ENCODE results near the gene BIRC2. TPM values are rescaled to one million over a fixed set of nuclear protein-coding genes. Genes with fewer than 3 reads are reported as not detected.

BIRC2 gene
- polyA plus RNA-seq, 2 donors = 11.1 to 17.5 TPM

DNA sequence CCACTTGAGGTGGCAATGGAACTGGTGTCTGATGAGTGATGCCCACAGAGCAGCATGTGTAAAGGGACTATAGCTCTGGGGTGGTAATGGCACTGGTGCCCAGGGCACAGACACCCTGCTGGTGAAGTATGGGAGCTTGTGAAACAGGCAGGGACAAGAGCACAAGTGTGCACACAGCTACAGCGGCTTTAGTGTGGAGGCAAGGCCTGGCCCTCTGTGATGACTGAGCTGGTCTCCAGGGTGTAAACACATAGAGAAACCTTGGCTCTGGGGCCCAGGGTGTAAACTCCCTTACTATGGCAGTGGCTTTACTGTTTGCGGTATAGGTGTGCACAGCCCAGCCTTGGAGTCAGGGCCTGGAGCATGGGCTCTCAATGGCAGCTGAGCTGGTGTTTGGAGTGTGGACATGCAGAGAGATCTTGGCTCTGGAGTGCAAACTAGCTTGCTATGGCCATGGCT, 46.3 kb downstream of the BIRC2 start:
- H3K4me3 ChIP-seq (ENCODE audit: low read depth in 1 of 2, low read length in 2 of 2) = peak overlapping the region in 1 of 2 donors; percentile 5
- WGBS, 2 donors = 93 to 98% methylated on average over 2 of the region's 2 CpGs
- H3K27ac ChIP-seq (ENCODE audit: low read depth in 2 of 2, low read length in 1 of 2) = no peak overlapping the region
- no peaks in the 10 kb centered on the region for H3K9me3 ChIP-seq (ENCODE audit: control insufficient read depth in 2 of 2, insufficient read depth in 1 of 2, low read depth in 1 of 2, low read length in 1 of 2)
- no peaks in the 10 kb centered on the region for H3K27me3 ChIP-seq (ENCODE audit: control insufficient read depth in 1 of 2, insufficient read depth in 2 of 2, low read length in 2 of 2)
- peaks cover 0 to 11% of the 10 kb centered on the region in 2 donors for H3K36me3 ChIP-seq (ENCODE audit: control insufficient read depth in 2 of 2, insufficient read depth in 2 of 2, low read length in 1 of 2)
- H3K4me1 ChIP-seq (ENCODE audit: control insufficient read depth in 2 of 2, insufficient read depth in 2 of 2, low read length in 1 of 2) = peaks cover 3% of the 10 kb centered on the region in 2 donors

DNA sequence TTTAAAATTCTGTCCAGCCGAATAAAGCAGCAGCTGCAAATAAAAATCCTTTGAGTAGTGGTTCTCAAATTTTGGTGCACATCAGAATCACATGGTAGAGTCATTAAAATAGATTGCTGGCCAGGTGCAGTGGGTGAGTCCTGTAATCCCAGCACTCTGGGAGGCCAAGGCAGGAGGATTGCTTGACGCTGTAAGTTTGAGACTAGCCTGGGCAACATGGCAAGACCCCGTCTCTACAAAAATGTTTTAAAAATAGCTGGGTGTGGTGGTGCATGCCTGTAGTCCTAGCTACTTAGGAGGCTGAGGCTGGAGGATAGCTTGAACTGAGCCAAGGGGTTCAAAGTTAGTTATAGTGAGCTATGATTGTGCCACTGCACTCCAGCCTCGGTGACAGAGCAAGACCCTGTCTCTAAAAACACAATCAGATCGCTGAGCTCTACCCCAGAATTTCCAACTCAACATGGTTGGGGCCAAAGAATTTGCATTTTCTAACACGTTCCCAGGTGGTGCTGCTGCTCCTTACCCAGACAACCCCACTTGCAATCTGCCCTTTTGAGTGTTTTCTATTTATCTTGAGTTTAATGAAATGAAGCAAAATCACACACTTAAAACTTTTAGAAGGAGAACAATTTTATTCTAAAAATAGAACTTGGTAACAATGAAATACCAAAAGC, 48.8 kb downstream of the BIRC2 start:
- H3K4me1 ChIP-seq (ENCODE audit: control insufficient read depth in 2 of 2, insufficient read depth in 2 of 2, low read length in 1 of 2) = peaks cover 3% of the 10 kb centered on the region in 2 donors
- no peaks in the 10 kb centered on the region for H3K9me3 ChIP-seq (ENCODE audit: control insufficient read depth in 2 of 2, insufficient read depth in 1 of 2, low read depth in 1 of 2, low read length in 1 of 2)
- no peak overlapping the region for H3K27ac ChIP-seq (ENCODE audit: low read depth in 2 of 2, low read length in 1 of 2)
- 86% methylated on average over 6 of the region's 6 CpGs for WGBS, 2 donors
- H3K36me3 ChIP-seq (ENCODE audit: control insufficient read depth in 2 of 2, insufficient read depth in 2 of 2, low read length in 1 of 2) = peaks cover 0 to 16% of the 10 kb centered on the region in 2 donors
- no peaks in the 10 kb centered on the region for H3K27me3 ChIP-seq (ENCODE audit: control insufficient read depth in 1 of 2, insufficient read depth in 2 of 2, low read length in 2 of 2)
- no peak overlapping the region for H3K4me3 ChIP-seq (ENCODE audit: low read depth in 1 of 2, low read length in 2 of 2)

- Histone ChIP-seq H3K36me3 (ENCODE audit: control insufficient read depth in 2 of 2, insufficient read depth in 2 of 2, low read length in 1 of 2) (peaks cover 0 to 12% of the 10 kb centered on the region in 2 donors), H3K27me3 (ENCODE audit: control insufficient read depth in 1 of 2, insufficient read depth in 2 of 2, low read length in 2 of 2) (no peaks in the 10 kb centered on the region)
- 80 to 88% methylated on average over 4 of the region's 4 CpGs for WGBS, 2 donors
Observed at GRCh38 chr11:102396708-102397563, 49.9 kb downstream of the BIRC2 start.

GRCh38 chr11:102398297-102398696, 51.3 kb downstream of the BIRC2 start:
- Histone ChIP-seq H3K4me3 (ENCODE audit: low read depth in 1 of 2, low read length in 2 of 2) (no peak overlapping the region), H3K27ac (ENCODE audit: low read depth in 2 of 2, low read length in 1 of 2) (no peak overlapping the region), H3K9me3 (ENCODE audit: control insufficient read depth in 2 of 2, insufficient read depth in 1 of 2, low read depth in 1 of 2, low read length in 1 of 2) (no peaks in the 10 kb centered on the region), H3K4me1 (ENCODE audit: control insufficient read depth in 2 of 2, insufficient read depth in 2 of 2, low read length in 1 of 2) (no peaks in the 10 kb centered on the region), H3K27me3 (ENCODE audit: control insufficient read depth in 1 of 2, insufficient read depth in 2 of 2, low read length in 2 of 2) (no peaks in the 10 kb centered on the region), H3K36me3 (ENCODE audit: control insufficient read depth in 2 of 2, insufficient read depth in 2 of 2, low read length in 1 of 2) (peaks cover 0 to 8% of the 10 kb centered on the region in 2 donors)
- WGBS, 2 donors = 93% methylated on average over 2 of the region's 2 CpGs

More at GRCh38 chr11:102396708-102397563, 49.9 kb downstream of the BIRC2 start:
- no peak overlapping the region for H3K4me3 ChIP-seq (ENCODE audit: low read depth in 1 of 2, low read length in 2 of 2)
- peaks cover 0 to 3% of the 10 kb centered on the region in 2 donors for H3K4me1 ChIP-seq (ENCODE audit: control insufficient read depth in 2 of 2, insufficient read depth in 2 of 2, low read length in 1 of 2)
- no peaks in the 10 kb centered on the region for H3K9me3 ChIP-seq (ENCODE audit: control insufficient read depth in 2 of 2, insufficient read depth in 1 of 2, low read depth in 1 of 2, low read length in 1 of 2)
- H3K27ac ChIP-seq (ENCODE audit: low read depth in 2 of 2, low read length in 1 of 2) = no peak overlapping the region

DNA sequence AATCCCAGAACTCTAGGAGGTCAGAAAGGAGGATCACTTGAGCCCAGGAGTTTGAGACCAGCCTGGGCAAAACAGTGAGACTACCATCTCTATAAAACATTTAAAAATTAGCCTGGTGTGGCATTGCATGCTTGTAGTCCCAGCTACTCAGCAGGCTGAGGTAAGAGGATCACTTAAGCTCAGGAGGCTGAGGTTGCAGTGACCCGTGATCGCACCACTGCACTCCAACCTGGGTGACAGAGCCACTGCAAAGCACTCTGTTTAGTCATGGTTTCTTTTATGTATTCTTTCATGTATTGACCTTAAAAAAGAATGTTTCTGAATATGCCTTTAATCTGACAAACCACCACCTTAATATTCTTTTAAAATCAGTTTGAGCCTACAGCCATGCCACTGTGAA, 52.2 kb downstream of the BIRC2 start:
- WGBS, 2 donors = 93 to 94% methylated on average over 2 of the region's 2 CpGs

DNA sequence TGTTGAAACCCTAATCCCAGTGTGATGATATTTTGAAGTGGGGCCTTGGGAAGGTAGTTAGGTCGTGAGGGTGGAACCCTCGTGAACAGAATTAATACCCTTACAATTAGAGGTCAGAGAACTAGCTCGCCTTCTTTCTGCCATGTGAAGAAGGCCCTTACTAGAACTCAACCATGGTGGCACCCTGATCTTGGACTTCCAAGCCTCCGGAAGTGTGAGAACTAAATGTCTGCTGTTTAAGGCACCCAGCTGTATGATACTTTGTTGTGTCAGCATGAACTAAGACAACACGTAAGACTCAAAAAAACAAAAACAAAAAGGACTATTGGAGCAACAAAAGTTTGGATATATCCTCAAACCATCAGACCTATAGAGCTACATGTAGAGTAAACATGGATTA, 53.6 kb downstream of the BIRC2 start:
- Histone ChIP-seq H3K27ac (ENCODE audit: low read depth in 2 of 2, low read length in 1 of 2) (no peak overlapping the region), H3K36me3 (ENCODE audit: control insufficient read depth in 2 of 2, insufficient read depth in 2 of 2, low read length in 1 of 2) (peaks cover 0 to 7% of the 10 kb centered on the region in 2 donors), H3K4me3 (ENCODE audit: low read depth in 1 of 2, low read length in 2 of 2) (no peak overlapping the region), H3K4me1 (ENCODE audit: control insufficient read depth in 2 of 2, insufficient read depth in 2 of 2, low read length in 1 of 2) (no peaks in the 10 kb centered on the region), H3K9me3 (ENCODE audit: control insufficient read depth in 2 of 2, insufficient read depth in 1 of 2, low read depth in 1 of 2, low read length in 1 of 2) (no peaks in the 10 kb centered on the region), H3K27me3 (ENCODE audit: control insufficient read depth in 1 of 2, insufficient read depth in 2 of 2, low read length in 2 of 2) (no peaks in the 10 kb centered on the region)
- 95% methylated on average over 5 of the region's 5 CpGs for WGBS, 2 donors

More for the DNA sequence above, 52.2 kb downstream of the BIRC2 start:
- Histone ChIP-seq H3K4me3 (ENCODE audit: low read depth in 1 of 2, low read length in 2 of 2) (no peak overlapping the region), H3K27ac (ENCODE audit: low read depth in 2 of 2, low read length in 1 of 2) (no peak overlapping the region), H3K27me3 (ENCODE audit: control insufficient read depth in 1 of 2, insufficient read depth in 2 of 2, low read length in 2 of 2) (no peaks in the 10 kb centered on the region), H3K36me3 (ENCODE audit: control insufficient read depth in 2 of 2, insufficient read depth in 2 of 2, low read length in 1 of 2) (peaks cover 0 to 7% of the 10 kb centered on the region in 2 donors), H3K9me3 (ENCODE audit: control insufficient read depth in 2 of 2, insufficient read depth in 1 of 2, low read depth in 1 of 2, low read length in 1 of 2) (no peaks in the 10 kb centered on the region), H3K4me1 (ENCODE audit: control insufficient read depth in 2 of 2, insufficient read depth in 2 of 2, low read length in 1 of 2) (no peaks in the 10 kb centered on the region)

DNA sequence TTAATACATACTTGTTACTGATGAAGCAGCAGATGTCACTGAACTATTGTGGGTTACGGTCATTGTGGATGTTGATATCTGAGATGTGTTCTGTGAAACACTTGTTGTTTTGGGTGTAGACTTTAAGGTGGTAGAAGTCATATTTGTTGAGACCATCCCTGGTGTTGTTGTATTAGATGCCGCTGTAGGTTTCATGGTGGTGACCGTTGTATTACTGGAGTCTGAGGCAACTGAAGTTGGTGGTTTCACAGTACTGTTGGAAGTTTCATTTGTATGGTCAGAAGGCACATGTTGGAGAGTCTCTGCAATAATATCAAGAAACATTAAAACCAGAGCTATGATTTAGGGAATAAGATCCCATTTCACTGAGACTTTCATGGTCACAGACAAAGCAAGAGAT, 54.9 kb downstream of the BIRC2 start:
- WGBS, 2 donors = 92 to 95% methylated on average over 3 of the region's 3 CpGs
- Histone ChIP-seq H3K36me3 (ENCODE audit: control insufficient read depth in 2 of 2, insufficient read depth in 2 of 2, low read length in 1 of 2) (peaks cover 0 to 7% of the 10 kb centered on the region in 2 donors), H3K9me3 (ENCODE audit: control insufficient read depth in 2 of 2, insufficient read depth in 1 of 2, low read depth in 1 of 2, low read length in 1 of 2) (no peaks in the 10 kb centered on the region), H3K27me3 (ENCODE audit: control insufficient read depth in 1 of 2, insufficient read depth in 2 of 2, low read length in 2 of 2) (no peaks in the 10 kb centered on the region), H3K4me3 (ENCODE audit: low read depth in 1 of 2, low read length in 2 of 2) (no peak overlapping the region), H3K4me1 (ENCODE audit: control insufficient read depth in 2 of 2, insufficient read depth in 2 of 2, low read length in 1 of 2) (no peaks in the 10 kb centered on the region), H3K27ac (ENCODE audit: low read depth in 2 of 2, low read length in 1 of 2) (no peak overlapping the region)

GRCh38 chr11:102402548-102402947, 55.5 kb downstream of the BIRC2 start:
- H3K27ac ChIP-seq (ENCODE audit: low read depth in 2 of 2, low read length in 1 of 2) = no peak overlapping the region
- no peak overlapping the region for H3K4me3 ChIP-seq (ENCODE audit: low read depth in 1 of 2, low read length in 2 of 2)
- no peaks in the 10 kb centered on the region for H3K27me3 ChIP-seq (ENCODE audit: control insufficient read depth in 1 of 2, insufficient read depth in 2 of 2, low read length in 2 of 2)
- H3K36me3 ChIP-seq (ENCODE audit: control insufficient read depth in 2 of 2, insufficient read depth in 2 of 2, low read length in 1 of 2) = peaks cover 0 to 7% of the 10 kb centered on the region in 2 donors
- H3K9me3 ChIP-seq (ENCODE audit: control insufficient read depth in 2 of 2, insufficient read depth in 1 of 2, low read depth in 1 of 2, low read length in 1 of 2) = no peaks in the 10 kb centered on the region
- H3K4me1 ChIP-seq (ENCODE audit: control insufficient read depth in 2 of 2, insufficient read depth in 2 of 2, low read length in 1 of 2) = no peaks in the 10 kb centered on the region

- H3K27me3 ChIP-seq (ENCODE audit: control insufficient read depth in 1 of 2, insufficient read depth in 2 of 2, low read length in 2 of 2) = no peaks in the 10 kb centered on the region
- H3K4me1 ChIP-seq (ENCODE audit: control insufficient read depth in 2 of 2, insufficient read depth in 2 of 2, low read length in 1 of 2) = no peaks in the 10 kb centered on the region
- H3K9me3 ChIP-seq (ENCODE audit: control insufficient read depth in 2 of 2, insufficient read depth in 1 of 2, low read depth in 1 of 2, low read length in 1 of 2) = no peaks in the 10 kb centered on the region
- 83 to 89% methylated on average over 5 of the region's 5 CpGs for WGBS, 2 donors
- H3K36me3 ChIP-seq (ENCODE audit: control insufficient read depth in 2 of 2, insufficient read depth in 2 of 2, low read length in 1 of 2) = peaks cover 0 to 4% of the 10 kb centered on the region in 2 donors
- no peak overlapping the region for H3K4me3 ChIP-seq (ENCODE audit: low read depth in 1 of 2, low read length in 2 of 2)
- no peak overlapping the region for H3K27ac ChIP-seq (ENCODE audit: low read depth in 2 of 2, low read length in 1 of 2)
Observed at GRCh38 chr11:102405501-102405900, 58.5 kb downstream of the BIRC2 start.

Measured in esophagus (tissue), 2 donors.